ENCODE measurements around the gene FBXL17. TPM values are rescaled to one million over a fixed set of nuclear protein-coding genes. Genes with fewer than 3 reads are reported as not detected.
A peak's percentile ranks its signal among the peaks of the same experiment; 100 is the strongest.

FBXL17 gene
- total RNA-seq, 1 experiment from 2014 or later: 3.5 TPM

DNA sequence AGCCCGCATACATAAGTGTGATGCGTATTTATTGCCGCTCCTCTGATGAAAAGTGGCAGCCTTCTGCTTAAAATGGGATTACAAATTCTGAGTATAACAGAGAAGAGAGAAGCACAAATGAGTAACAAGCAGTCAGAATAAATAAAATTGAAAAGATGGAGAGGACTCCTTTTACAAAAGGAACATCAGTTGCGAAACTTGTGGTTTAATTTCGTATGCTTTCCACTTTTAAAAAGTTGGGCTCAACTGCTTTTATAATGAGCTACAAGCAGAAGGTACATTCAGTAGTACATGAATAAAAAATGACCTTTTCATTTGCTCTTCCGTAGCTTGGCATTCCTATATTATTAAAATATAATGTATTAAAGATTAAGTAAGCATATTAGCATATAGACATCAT, 320.0 kb downstream of the FBXL17 start (continued):
- TF ChIP-seq ARID4B (CRISPR knock-in tag; IDR thresholded peaks at IDR 0.05; ENCODE audit: borderline replicate concordance) (no peak), ZNF121 (CRISPR knock-in tag; IDR thresholded peaks at IDR 0.05) (no peak), AR (CRISPR knock-in tag; IDR thresholded peaks at IDR 0.05) (no peak), MAX (CRISPR knock-in tag; IDR thresholded peaks at IDR 0.05) (no peak), FOXJ3 (CRISPR knock-in tag; IDR thresholded peaks at IDR 0.05; ENCODE audit: borderline replicate concordance) (no peak), ZMAT4 (CRISPR knock-in tag; IDR thresholded peaks at IDR 0.05) (no peak)

DNA sequence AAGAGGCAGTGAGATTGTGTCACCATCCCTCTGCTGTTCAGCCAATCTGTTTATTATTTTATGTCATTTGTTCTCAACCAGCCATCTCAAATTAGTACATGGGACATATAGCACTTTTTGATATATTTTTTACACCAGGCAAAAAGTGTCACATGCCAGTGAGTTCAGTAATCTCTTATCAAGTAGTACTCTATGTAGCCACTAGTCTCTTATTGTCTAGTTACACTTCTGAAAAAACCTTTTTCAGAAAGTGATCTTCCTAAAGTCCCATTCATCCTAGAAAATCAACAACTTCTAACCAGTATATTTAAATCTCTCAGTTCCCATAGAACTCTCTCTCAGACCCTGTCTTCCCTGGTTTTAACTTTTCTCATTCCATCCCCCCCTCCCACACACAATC, 321.6 kb downstream of the FBXL17 start:
- Mint-ChIP-seq H3K4me3 (no peak overlapping the region), H3K4me1 (peaks cover 12% of the 10 kb centered on the region), H3K9me3 (no peaks in the 10 kb centered on the region), H3K27me3 (ENCODE audit: low read depth) (no peaks in the 10 kb centered on the region), H3K36me3 (no peaks in the 10 kb centered on the region), H3K27ac (peak overlapping the region; percentile 10; the same call in 1 of the 2 replicates)
- DNase-seq (ENCODE audit: low spot score) (no peak), ATAC-seq (no peak)
- TF ChIP-seq, protein P1, sequence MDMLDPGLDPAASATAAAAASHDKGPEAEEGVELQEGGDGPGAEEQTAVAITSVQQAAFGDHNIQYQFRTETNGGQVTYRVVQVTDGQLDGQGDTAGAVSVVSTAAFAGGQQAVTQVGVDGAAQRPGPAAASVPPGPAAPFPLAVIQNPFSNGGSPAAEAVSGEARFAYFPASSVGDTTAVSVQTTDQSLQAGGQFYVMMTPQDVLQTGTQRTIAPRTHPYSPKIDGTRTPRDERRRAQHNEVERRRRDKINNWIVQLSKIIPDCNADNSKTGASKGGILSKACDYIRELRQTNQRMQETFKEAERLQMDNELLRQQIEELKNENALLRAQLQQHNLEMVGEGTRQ (CRISPR knock-in tag; IDR thresholded peaks at IDR 0.05): no peak
- TF ChIP-seq CREM (CRISPR knock-in tag; IDR thresholded peaks at IDR 0.05) (no peak), SMAD3 (CRISPR knock-in tag; IDR thresholded peaks at IDR 0.05; ENCODE audit: borderline replicate concordance) (no peak), EMX1 (CRISPR knock-in tag; IDR thresholded peaks at IDR 0.05) (no peak), ZNF512 (CRISPR knock-in tag; IDR thresholded peaks at IDR 0.05; ENCODE audit: borderline replicate concordance) (no peak), MXD4 (CRISPR knock-in tag; IDR thresholded peaks at IDR 0.05; ENCODE audit: borderline replicate concordance) (no peak), HMGA2 (CRISPR knock-in tag; IDR thresholded peaks at IDR 0.05) (no peak), TCF7 (CRISPR knock-in tag; IDR thresholded peaks at IDR 0.05; ENCODE audit: low read depth) (no peak), ZNF423 (CRISPR knock-in tag; IDR thresholded peaks at IDR 0.05) (no peak)
- TF ChIP-seq, protein P2, sequence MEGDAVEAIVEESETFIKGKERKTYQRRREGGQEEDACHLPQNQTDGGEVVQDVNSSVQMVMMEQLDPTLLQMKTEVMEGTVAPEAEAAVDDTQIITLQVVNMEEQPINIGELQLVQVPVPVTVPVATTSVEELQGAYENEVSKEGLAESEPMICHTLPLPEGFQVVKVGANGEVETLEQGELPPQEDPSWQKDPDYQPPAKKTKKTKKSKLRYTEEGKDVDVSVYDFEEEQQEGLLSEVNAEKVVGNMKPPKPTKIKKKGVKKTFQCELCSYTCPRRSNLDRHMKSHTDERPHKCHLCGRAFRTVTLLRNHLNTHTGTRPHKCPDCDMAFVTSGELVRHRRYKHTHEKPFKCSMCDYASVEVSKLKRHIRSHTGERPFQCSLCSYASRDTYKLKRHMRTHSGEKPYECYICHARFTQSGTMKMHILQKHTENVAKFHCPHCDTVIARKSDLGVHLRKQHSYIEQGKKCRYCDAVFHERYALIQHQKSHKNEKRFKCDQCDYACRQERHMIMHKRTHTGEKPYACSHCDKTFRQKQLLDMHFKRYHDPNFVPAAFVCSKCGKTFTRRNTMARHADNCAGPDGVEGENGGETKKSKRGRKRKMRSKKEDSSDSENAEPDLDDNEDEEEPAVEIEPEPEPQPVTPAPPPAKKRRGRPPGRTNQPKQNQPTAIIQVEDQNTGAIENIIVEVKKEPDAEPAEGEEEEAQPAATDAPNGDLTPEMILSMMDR (IDR thresholded peaks at IDR 0.05): no peak
- ChIA-PET POLR2A (no interaction called here), CTCF (no interaction called here)

All from WTC11 (cell line).